Brain pericyte (primary cell): ENCODE measurements around the gene EIF6.

ENCODE experiments used
- DNase-seq: peaks from one replicate; pipeline ENCODE4 v3.0.0-alpha.2; 2012; ENCODE audit warnings: low read depth, low spot score

The EIF6 gene

GRCh38 chr20:35295058-35295457, 10.5 kb upstream of the EIF6 start:
- no peak for DNase-seq

DNA sequence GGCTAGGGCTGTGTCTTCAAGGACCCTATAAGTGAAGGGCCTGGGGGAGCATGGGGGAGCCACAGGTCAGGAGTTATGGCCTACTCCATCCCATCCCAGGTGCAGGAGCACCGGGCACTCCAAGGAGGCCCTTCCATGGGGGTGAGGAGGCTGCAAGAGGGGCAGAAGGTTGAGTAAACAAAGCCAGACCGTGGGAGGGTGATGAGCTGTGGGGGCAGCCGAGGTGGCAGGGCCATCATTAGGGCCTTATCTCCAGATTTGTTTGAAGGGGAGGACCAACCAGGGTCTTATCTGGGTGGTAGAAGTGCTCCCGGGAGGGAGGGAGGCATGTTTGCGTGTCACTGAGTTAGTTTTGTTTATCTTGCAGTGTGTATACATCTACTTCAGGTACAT, 9.7 kb upstream of the EIF6 start:
- no peak for DNase-seq

DNA sequence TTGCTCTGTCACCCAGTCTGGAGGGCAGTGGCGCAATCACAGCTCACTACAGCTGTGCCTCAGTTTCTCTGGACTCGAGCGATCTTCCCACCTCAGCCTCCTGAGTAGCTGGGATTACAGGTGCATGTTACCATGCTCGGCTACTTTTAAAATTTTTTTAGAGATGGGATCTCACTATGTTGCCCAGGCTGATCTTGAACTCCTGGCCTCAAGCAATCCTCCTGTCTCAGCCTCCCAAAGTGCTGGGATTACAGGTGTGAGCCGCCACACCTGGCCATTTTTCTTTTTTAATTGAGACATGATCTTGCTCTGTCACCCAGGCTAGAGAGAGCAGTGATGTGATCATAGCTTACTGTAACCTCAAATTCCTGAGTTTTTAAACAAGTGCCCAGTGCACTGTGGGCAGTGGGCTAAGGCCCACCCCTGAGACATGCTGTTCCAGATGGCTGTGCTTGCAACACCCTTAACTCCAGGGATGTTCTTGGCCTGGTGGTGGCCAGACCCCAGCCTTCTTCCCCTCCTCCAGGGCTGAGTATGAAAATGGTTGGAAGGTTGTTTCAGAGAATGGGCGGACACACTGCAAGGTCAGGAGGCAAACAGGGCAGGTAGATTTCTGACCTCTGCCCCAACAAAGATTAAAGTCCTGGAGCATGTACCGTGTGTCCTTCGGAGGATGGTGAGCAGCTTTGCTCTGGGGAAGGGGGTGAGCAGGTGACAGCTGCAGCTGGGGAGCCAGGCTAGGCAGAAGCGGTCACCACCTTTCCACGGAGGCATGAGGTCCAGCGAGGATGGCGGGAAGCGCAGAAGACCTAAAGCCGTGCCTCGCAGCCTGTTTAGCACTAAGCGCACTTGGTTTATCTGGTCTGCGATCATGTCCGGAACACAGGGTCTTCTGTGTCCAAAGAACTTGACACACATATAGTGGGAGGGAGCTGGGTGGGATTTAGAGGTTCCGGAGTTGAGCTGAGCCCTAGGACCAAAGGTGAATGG, 9.0 kb upstream of the EIF6 start:
- no peak for DNase-seq

DNA sequence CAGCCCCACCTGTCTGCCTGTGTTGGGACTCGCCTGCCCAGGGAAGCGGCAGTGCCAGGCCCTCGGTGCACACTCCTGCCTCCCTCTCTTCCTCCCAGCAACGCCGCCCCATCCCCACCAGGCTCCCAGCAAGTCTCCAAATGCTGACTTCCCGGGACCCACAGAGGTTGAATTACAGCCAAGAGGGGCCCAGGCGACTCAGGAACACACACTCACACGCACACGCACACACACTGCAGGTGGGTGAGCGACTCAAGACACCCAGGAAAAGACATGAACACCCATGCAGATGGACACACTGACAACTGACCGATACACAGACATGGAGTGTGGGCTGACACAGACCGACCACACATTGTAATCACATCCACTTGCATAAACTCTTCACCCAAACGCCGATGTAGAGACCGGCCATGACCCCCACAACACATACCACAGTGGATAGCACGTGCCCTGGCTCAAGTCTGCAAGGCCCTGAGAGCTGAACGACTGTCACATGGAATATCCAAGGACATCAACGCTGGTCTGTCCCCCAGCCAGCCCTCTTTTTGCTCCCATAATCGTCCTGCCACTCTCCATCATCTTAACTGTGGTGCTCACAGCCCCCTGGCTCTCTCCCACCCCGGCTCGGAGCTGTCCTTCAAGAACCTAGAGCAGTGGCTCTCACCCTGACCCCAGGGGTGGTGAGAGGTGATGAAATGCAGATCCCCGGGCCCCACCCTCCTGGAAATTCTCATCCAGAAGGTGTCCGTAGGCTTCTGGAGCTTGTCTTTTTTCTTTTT, 8.1 kb upstream of the EIF6 start:
- no peak for DNase-seq

- no peak for DNase-seq
Observed at GRCh38 chr20:35291654-35292503, 7.3 kb upstream of the EIF6 start, which contains the start of gene FAM83C. TSS of gene FAM83C (minus strand) at chr20:35292425. CDS start at chr20:35292304, 121 bp downstream.

DNA sequence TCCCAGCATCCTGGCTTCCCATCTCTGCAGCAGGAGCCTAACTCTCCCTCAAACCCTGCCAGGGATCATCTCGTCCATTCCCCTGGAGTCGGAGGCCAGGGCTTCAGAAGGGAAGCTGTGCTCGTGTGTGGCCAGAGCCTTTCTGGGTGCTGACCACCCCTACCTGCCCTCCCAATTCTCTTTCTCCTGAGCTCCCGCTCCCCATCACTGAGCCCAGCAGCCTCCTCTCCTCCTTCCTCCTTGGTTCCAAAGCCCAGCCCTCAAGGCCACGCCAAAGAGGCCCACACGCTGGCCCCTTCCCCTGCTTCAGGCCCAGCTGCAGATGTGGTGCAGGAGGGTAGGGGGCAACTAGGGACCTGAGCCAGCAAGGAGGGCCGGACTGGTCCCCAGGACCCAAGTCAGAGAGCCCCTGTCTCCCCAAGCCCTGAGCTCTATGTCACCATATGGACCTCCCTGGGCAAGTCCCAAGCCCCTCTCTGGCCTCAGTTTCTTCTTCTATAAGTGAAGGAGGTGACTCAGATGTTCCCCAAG, 6.4 kb upstream of the EIF6 start:
- no peak for DNase-seq

DNA sequence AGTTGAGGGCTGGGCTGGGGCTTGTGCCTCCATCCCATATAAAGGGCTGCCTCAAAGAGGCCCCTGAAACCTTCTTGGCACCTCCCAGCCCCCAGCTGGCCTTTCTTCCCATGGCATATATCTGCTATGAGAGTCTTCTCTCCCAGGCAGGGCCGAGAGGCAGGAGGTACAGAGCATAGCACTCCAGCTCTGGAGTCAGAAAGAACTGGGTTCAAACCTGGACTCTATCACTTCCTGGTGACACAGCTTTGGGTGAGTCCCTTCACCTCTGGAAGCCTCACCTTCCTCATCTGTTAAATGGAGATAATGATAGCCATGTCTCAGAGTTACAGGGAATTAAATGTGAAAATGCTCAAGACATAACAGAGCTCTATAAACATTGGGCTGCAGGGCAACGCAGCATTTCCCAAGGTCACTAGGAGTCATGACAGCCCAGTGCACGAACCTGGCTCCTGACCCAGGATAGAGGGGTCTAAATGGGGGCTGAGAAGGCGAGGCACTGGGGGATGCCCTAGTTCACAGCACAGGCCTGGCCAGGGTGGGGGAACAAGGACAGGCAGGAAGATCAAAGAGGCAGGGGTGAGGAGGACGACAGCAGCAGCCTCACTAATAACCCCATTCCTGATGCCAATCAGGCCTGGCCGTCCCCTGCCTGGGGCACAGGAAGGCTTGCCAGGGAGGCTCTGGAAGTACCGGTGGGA, 5.8 kb upstream of the EIF6 start:
- no peak for DNase-seq

DNA sequence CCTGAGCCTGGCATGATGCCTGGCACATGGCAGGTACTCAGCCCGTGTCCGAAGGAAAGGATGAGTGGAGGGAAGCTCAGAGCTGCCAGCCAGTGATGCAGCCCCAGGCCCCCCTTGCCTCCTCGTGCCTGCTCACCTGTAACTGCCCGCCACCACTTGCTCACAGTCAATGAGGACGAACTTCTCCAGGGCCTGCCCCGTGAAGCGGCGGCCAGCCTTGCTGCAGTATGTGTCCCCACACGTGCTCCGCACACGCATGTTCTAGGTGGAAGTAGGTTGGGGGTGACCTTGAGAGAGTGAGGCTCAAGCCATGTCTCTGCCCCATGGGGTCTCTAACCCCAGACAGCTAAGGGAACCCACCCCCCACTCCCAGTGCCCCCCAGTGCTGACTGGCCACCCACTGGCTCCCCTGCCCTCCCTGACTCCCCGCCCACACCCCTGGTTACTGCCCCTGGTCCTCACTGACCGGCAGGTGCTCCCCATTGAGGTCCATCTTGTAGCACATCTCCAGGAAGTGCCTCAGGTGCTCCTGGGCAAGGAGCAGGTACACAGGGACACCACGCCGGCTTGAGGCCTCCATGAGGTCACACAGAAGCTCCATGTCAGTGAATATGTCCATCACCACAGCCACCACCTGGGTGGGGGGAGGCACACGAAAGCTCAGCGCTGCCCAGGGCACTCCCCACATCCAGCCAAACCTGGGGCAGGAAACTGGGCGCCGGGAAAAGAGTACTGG, 3.9 kb upstream of the EIF6 start:
- no peak for DNase-seq

DNA sequence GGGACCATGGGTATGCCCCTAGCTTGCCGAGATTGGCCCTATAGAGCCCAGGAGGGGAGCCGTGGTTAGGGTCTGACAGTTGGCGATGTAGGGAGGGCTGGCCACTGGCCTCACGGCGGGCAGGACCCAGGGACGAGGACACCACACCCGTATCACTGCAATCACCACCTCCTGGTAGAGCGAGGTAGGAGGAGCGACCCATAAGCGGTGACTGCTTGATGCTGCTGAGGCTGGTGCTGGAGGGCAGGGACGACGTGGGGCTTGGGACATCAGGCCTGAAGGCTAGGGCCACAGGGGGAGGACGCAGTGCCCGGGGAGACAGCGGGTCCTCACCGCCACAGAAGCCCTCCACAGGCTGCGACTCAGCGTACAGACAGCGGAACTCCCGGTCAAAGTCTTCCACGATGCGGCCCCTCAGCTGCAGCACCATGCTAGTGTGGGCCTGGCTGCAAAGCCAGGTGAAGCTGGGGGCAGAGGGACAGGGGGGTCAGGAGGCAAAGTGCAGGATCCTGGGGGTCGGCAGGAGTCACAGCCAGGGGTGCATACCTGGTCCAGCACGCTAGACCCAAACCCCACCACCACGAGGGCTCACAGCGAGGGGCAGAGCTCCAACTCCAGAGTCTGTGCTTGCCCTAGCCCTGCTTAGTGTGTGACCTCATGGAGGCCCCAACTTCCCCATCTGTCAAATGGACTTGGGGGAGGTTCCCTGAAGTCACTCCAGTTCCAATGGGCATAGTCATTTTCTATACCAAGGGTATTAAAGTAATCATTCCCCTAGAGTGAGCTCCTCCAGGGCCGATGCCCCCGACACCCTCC, 3.1 kb upstream of the EIF6 start:
- DNase-seq, result no peak

DNA sequence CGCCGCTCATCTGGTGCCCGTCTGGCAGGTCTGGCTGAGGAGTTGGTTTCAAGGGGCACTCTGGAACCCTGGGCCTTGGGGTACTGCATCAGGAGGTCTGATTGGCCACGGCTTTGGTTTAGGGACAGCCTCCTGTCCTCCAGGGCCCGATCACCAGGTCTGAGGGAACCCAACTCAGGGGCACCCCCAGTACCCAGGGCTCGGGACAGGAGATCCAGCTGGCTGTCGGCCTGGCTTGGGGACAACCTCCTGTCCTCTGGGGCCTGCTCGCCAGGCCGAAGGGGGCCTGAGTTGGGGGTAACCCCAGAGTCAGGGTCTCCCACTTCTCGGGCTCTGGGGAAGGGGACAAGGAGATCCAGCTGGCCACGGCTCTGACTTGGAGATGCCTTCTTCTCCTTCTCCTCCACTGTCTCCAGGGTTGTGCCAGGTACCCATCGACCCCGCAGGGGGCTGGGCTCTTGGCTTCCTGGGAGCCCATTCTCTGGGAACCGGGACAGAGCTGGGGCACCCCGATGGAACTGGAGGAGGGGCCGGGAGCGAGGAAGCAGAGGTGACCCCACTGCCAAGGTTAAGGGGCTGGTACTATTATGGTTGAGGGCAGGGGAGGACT, 2.4 kb upstream of the EIF6 start:
- no peak for DNase-seq

- DNase-seq, result no peak
Observed at GRCh38 chr20:35286077-35286898, 1.7 kb upstream of the EIF6 start.

DNA sequence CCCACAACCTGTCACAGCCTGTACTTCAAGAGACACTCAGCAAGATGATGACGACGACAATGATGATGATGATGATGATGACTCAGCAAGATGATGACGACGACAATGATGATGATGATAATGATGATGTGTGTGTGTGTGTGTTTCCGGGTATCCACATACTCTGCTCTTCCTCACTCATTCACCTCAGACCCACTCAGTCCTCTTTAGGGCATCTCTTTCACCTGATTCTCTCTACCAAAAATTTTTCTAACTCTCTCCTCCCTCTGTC, 1.2 kb upstream of the EIF6 start:
- no peak for DNase-seq

DNA sequence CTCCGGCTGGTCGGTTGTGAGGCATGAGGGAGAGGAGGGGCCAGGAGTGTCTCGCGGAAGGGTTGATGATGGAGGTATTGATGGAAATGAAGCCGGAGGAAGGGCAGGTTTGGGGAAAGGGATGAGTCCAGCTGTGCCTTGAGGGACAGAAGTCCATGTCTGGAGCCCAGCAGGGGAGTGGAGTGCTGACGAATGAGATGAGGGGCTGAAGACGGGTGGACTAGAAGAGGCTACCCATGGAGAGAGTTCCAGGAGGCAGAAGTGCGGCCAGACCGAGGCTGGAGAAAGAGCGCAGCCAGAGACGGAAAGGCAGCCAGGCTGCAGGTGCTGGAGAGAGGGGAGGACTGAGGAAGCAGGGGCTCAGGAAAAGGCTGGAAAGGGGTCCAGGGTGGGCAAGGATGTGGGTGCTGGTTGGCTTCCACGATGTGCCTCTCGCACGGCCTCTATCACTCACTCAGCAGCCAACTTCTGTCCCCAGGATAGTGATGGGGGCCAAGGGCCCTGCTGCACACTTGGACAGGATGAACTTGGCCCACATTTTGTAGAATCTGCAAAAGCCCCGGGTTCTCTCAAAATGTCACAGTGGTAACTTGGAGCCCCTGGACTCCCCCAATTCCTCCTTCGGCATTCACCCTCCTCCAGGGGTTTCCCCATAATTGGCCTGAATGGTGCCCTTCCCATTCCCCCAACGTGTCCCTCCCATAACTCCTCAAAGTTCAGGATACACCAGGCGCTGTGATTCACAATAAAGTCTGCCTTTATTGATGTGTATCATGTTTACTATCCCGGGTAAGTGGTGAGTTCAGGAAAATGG, 627 bp upstream of the EIF6 start:
- DNase-seq, result no peak

DNA sequence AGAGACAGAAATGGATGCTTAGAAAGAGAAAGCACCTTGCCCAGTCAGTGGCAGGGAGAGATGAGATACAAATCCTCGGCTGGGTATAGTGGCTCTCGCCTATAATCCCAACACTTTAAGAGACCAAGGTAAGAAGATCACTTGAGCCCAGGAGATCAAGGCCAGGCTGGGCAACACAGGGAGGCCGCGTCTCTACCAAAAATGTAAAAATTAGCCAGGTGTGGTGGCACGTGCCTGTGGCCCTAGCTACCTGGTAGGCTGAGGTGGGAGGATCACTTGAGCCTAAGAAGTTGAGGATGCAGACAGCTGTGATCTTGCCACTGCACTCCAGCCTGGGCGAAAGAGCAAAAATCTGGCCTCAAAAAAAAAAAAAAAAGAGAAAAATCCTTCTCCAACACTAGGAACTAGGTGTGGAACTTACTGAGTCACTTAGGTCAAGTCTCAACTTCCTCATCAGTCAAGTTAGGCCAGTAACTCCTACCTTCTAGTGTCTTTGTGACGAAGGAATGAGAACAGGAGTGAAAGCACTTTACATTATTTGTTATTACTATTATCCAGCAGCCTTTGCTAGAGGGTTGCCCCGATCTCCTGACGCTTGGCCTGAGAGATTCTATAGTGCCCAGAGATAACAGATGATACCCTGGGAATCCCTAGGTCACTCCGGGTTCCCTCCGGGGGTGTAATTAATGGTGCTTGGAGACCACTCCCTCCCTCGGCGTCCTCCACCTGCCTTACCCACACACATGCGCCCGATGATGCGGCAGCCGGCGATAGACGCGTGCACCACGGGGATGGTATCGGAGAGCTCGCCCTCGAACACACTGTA, 918 bp downstream of the EIF6 start:
- no peak for DNase-seq

DNA sequence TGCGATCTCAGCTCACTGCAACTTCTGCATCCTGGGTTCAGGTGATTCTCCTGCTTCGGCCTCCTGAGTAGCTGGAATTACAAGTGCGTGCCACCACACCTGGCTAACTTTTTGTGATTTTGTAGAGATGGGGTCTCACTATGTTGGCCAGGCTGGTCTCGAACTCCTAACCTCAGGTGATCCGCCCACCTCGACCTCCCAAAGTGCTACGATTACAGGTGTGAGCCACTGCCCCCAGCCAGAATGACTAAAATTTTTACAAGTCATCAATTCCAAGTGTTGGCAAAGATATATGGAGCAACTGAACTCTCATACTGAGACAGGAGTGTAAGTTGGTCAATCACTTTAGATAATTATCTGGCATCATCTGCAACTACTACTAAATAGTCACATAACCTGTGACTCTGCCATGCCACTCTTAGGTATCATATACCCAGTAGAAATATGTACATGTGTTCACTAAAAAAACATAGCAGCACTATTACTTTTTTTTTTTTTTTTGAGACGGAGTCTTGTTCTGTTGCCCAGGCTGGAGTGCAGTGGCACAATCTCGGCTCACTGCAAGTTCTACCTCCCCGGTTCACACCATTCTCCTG, 3.0 kb downstream of the EIF6 start:
- DNase-seq, result no peak

DNA sequence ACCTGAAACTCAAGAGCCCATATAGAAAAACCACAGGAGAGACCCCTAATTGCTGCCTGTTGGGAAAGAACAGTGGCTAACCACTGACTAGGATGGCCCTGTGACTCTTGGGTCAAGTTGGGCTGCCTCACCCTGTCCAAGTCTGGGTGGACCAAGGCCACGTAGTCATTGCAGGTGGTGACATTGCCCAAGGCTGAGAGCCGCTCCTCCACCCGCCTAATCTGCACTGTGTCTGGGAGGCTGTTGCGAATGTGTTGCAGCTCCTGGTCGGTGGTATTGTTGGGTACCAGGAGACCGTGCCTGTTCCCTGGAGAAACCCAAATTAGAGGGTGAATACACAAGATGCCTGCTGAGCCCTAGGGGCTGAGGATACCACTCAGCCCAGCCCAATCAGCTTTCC, 4.0 kb downstream of the EIF6 start:
- no peak for DNase-seq
